Heart left ventricle (tissue), 13 donors: Measurements from ENCODE around the gene C19orf81.

Experiments used
- POLR2A ChIP-seq, 2 donors: fragments of 450-650 bp; IDR thresholded peaks; one replicate each; pipeline ENCODE4 v1.6.1; 2017; ENCODE audit warnings: antibody characterized with exemption in 2 of 2, mild to moderate bottlenecking in 2 of 2, moderate library complexity in 2 of 2
- TF ChIP-seq, protein P1 (sequence below), 12 donors: fragments of 200-600 bp; sonication (generic) in 4 of 12; IDR thresholded peaks; one replicate each; pipeline versions ENCODE4 v1.5.0 to v1.8.0; 2018 to 2022; ENCODE audit warnings: antibody characterized with exemption in 12 of 12, mild to moderate bottlenecking in 5 of 12
- donor health status: ischemic (EF 13 %, LVEDD 7.1; RV severe dilation, severe dysfunction).
- donor health status: DM: no; HTN: yes; CAD: no.
- donor health status: DM: no; HTN: no; CAD: no.
- donor health status: ischemic (EF 25% LVEDD 6.9; RV normal size, moderate dysfunction).
- donor health status: ischemic (EF 25% LVEDD 5.7; RV mildly dilated, moderate dysfunction).
- donor health status: ischemic (EF 35%, LVEDD 5.7; RV mildly dilated, moderate dysfunction).
- donor health status: nonischemic (EF 11% LVEDD 7.7; RV severe dilation, severe dysfunction).
- donor health status: DM: yes; HTN: yes; CAD: no.
- donor health status: PGD.
- donor health status: ischemic (EF 29% LVEDD 5.4; RV normal size, mild dysfunction).
- donor health status: nonischemic (EF 23%, LVEDD 6.1; RV moderate dilation, normal function).

DNA sequence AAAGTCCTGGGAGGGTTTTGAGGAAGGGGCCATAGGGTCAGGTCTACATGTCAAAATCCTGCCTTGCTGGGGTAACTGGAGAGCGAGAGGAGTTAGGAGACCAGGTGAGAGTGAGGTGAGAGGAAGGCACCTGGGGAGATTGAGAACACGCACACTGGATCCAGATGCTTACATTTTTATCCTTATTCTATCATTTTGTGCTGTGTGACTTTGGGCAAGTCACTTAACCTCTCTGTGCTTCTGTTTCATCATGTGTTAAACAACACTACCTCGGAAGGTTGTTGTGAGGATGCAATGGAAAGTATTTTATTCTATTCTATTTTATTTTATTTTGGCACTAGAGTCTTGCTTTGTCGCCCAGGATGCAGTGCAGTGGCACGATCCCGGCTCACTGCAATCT, 3.5 kb downstream of the C19orf81 start:
- TF ChIP-seq, protein P1, sequence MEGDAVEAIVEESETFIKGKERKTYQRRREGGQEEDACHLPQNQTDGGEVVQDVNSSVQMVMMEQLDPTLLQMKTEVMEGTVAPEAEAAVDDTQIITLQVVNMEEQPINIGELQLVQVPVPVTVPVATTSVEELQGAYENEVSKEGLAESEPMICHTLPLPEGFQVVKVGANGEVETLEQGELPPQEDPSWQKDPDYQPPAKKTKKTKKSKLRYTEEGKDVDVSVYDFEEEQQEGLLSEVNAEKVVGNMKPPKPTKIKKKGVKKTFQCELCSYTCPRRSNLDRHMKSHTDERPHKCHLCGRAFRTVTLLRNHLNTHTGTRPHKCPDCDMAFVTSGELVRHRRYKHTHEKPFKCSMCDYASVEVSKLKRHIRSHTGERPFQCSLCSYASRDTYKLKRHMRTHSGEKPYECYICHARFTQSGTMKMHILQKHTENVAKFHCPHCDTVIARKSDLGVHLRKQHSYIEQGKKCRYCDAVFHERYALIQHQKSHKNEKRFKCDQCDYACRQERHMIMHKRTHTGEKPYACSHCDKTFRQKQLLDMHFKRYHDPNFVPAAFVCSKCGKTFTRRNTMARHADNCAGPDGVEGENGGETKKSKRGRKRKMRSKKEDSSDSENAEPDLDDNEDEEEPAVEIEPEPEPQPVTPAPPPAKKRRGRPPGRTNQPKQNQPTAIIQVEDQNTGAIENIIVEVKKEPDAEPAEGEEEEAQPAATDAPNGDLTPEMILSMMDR (IDR thresholded peaks at IDR 0.05) = no peak
- no peak for TF ChIP-seq POLR2A (IDR thresholded peaks at IDR 0.05)
